Ovary (tissue), 3 donors: Measurements from ENCODE around the gene CYP3A5.
"Not testable (repeated sequence)": the region's sequence is repeated elsewhere in the genome, so short reads cannot be mapped to it uniquely, and the experiment has no call there.

Experiments used
- CTCF ChIP-seq, 3 donors: fragments of 450-650 bp in 2 of 3; fragments of 200-600 bp in 1 of 3; IDR thresholded peaks; one replicate each; pipeline versions ENCODE4 v1.5.1 to v1.8.0; 2016 to 2022; ENCODE audit warnings: antibody characterized with exemption in 3 of 3, mild to moderate bottlenecking in 1 of 3
- POLR2A ChIP-seq: fragments of 450-650 bp; IDR thresholded peaks from one replicate; pipeline ENCODE4 v1.6.1; 2017; ENCODE audit warnings: antibody characterized with exemption, mild to moderate bottlenecking, moderate library complexity
- donor health status: DM: no; HTN: no; CAD: no.

GRCh38 chr7:99685871-99686608 is 6.2 kb upstream of the CYP3A5 start:
- TF ChIP-seq CTCF (IDR thresholded peaks at IDR 0.05); POLR2A: not testable (repeated sequence)
